ENCODE data around the gene MCRIP1.
"Not testable (repeated sequence)": the region's sequence is repeated elsewhere in the genome, so short reads cannot be mapped to it uniquely, and the experiment has no call there.

Gene MCRIP1

GRCh38 chr17:81840826-81841778, 8.0 kb upstream of the MCRIP1 start:
- DNase-seq: no peak

- not testable (repeated sequence) for DNase-seq
Observed at GRCh38 chr17:81840059-81840458, 7.0 kb upstream of the MCRIP1 start.

GRCh38 chr17:81839301-81839700, 6.2 kb upstream of the MCRIP1 start:
- DNase-seq: no peak

- DNase-seq: no peak
Observed at GRCh38 chr17:81838753-81839255, 5.7 kb upstream of the MCRIP1 start.

GRCh38 chr17:81837641-81838040, 4.5 kb upstream of the MCRIP1 start:
- DNase-seq: no peak

- DNase-seq: no peak
Observed at GRCh38 chr17:81834831-81835267, 1.8 kb upstream of the MCRIP1 start, which contains the start of gene PPP1R27. Gene PPP1R27, minus strand, starts transcription at chr17:81835050. Its CDS starts 97 bp downstream, at chr17:81834953.

- no peak for DNase-seq
Observed at GRCh38 chr17:81833921-81834830, 1.1 kb upstream of the MCRIP1 start.

GRCh38 chr17:81832608-81833159, 407 bp downstream of the MCRIP1 start:
- DNase-seq: peak in 2 of 14 donors; percentile 48 to 59

- peak in 2 of 14 donors; percentile 4 to 32 for DNase-seq
Observed at GRCh38 chr17:81831957-81832607, 1.0 kb downstream of the MCRIP1 start.

- DNase-seq: no peak
Observed at GRCh38 chr17:81831563-81831956, 1.5 kb downstream of the MCRIP1 start.

- DNase-seq: no peak
Observed at GRCh38 chr17:81829858-81830257, 3.2 kb downstream of the MCRIP1 start.

GRCh38 chr17:81828656-81829055, 4.4 kb downstream of the MCRIP1 start:
- DNase-seq: no peak

GRCh38 chr17:81825841-81826466, 7.1 kb downstream of the MCRIP1 start:
- no peak for DNase-seq

- DNase-seq: no peak
Observed at GRCh38 chr17:81824595-81824994, 8.5 kb downstream of the MCRIP1 start.

- DNase-seq: no peak
Observed at GRCh38 chr17:81823820-81824550, 9.1 kb downstream of the MCRIP1 start.

- no peak for DNase-seq
Observed at GRCh38 chr17:81822996-81823819, 9.9 kb downstream of the MCRIP1 start.

- no peak for DNase-seq
Observed at GRCh38 chr17:81822312-81822637, 10.8 kb downstream of the MCRIP1 start.

- DNase-seq: peak in 4 of 14 donors; percentile 5 to 76 (median 18)
Observed at GRCh38 chr17:81821603-81822311, 11.3 kb downstream of the MCRIP1 start.

- no peak for DNase-seq
Observed at GRCh38 chr17:81821147-81821546, 11.9 kb downstream of the MCRIP1 start.

Data from C1 segment of cervical spinal cord (tissue), 14 donors.